Activated CD4-positive, alpha-beta T cell treated with anti-CD3 and anti-CD28 coated beads, Interleukin-2, amount 50 U/mL, for 24 hours (primary cell): Measurements from ENCODE around the gene CD37.

Experiments used
- DNase-seq, 2 donors: peaks; one replicate each; pipeline ENCODE4 v3.0.0-alpha.2; 2020; ENCODE audit warnings: low read depth in 1 of 2, low spot score in 1 of 2

Gene CD37

DNA sequence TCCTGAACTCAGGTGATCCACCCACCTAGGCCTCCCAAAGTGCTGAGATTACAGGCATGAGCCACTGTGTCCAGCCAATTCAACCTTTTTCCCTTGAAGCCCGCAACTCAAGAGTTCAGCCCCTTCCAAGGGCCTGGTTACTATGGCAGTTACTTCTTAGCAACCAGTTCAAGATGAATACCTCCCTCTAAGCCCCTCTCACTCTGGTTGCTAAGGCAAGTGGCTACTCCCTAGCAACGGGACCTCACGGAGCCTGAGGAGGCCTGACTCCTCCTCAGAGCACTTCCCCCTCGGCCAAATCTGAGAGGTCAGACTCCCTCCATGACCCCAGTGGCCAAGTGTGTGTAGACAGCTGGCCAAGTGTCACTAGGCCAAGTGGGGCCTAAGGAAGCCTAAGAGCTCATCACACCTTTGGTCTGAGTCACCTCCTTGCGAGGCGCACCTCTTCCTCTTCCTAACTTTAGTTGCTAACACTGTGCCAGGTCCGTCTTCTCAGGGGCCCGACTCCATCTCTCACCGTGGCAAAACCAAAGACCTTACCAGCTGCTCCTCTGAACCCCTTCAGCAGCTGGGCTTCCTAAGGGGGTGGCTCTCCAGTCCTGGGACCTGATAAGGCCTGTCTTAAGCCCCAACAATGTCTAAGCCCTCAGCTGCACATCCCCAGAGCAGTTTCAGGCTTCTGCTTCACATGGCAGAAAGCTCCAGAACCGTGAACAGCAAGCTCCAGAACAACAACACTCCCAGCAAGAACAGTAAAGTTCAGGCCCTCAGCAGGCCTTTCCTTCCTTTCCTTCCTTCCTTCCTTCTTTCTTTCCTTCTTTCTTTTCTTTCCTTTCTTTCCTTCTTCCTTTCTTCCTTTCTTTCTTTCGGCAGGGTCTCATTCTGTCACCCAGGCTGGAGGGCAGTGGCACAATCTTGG, 9.6 kb downstream of the CD37 start:
- no peak for DNase-seq

DNA sequence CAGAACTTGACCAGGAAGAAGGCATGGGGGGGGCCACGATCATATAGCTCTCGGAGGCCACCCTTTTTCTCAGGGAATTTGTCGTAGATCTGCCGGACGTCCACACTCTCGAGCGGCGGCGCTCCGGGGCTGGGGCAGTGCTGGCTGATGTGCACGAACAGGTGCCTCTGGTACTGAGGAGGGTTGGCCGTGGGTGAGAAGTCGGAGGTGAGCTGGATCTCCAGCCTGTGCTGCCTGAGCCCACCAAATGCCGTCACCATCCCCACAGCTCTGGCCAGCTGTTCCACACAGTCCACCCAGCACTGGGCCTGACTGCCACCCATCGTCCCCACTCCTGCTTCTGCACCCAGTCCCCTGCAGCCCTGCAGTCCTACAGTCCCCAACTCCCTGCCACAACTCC, 12.0 kb downstream of the CD37 start:
- no peak for DNase-seq

DNA sequence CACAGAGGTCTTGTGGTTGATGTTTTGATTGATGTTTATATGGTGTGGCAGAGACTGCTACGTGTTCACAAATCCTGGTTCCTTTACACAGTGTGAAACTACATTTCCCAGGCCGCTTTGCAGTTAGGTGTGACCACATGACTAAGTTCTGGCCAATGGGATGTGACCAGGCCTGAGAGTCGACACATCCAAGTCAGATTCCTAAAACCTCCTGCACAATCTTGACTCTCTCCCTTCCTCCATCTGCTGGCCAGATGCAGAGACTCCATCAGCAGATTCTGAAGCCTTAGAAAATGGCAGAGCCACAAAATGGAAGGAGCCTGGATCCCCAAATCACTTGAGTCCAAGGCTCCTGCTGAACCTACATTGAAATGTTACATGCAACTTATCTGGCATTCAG, 12.6 kb downstream of the CD37 start:
- no peak for DNase-seq

DNA sequence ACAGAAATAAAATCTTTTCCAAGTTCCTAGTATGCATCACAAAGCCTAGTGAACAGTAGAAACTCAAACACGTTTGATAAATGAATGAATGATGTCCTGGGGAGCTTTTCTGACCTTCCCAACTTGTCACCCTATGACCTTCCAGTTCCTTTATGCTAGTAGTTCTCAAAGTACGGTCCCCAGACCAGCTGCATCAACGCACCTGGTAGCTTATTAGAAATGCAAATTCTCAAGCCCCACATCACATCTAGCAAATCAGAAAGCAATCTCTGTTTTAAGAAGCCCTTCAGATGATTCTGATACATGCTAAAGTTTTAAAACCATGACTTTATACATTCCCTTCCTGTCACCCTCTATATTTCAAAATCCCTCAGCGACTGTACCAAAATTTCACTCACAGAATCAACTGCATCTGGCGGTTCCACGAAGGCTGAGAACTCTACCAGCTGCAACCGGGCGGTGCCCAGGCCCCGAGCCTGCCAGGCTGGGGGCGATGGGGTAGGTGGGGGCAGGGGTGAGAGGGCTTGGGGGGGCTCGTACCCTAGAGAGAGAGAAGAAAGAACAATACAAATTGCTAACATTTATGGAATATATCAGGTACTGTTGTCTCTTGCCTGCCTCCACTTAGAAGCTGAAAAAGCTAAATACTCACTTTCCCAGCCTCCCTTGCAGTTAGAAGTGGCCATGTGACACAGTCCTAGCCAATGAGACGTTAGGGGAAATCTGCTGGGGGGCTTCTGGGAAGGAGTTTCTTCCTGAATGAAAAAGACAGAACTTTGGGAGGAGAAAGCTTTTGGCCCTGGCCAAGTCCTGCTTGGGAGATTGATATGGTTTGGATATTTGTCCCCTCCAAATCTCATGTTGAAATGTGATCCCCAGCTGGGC, 13.3 kb downstream of the CD37 start:
- no peak for DNase-seq

DNA sequence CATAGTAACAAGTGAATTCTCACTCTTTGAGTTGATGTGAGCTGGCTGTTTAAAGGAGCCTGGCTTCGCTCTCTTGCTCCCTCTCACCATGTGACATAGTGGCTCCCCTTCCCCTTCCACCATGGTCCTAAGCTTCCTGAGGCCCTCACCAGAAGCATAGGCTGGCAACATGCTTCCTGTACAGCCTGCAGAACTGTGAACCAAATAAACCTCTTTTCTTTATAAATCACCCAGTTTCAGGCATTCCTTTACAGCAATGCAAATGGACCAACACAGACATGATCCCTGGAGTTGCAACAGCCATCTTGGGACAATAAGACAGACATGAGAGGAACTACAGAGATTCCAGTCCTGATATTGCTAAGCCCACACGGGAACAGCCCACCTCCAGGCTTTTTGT, 14.4 kb downstream of the CD37 start:
- DNase-seq: no peak

DNA sequence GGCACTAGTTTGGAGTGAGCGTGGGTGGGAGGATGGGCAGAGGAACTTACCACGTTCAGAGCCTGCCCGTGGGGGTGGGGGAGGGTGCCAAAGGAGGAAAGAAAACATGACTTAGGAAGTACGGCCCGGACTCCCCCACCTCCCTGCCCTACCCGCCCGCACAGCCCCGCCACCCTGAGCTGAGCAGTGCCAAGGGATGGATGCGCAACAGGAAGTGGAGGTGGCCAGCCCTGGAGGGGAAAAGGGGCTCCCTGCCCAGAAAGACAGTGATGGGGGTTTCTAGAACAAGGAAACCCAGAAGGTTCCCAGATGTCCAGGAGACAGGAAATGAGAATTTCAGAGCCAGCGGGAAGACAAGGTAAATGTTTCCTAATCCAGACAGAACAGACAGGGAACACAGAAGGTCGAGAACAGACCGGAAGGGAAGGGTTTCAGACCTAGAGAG, 20.7 kb downstream of the CD37 start:
- DNase-seq: no peak

DNA sequence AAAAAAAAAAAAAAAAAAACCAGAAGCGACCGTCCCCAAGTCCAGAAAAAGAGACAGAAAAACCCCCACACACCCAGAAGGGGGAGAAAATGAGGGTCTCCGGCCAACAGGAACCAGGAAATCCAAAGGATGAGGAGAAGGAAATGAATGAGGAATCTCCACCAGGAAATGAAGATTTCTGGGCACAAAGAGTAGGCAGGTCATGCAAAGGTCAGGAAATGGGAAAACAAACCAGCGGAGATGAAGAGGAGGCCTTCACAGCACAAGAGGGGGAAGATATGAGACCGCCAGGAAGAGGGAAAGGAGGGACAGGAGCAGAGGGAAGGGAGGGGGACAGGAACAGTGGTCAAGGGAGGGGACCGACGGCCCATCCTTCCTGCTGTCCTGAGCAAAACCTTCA, 21.2 kb downstream of the CD37 start:
- no peak for DNase-seq

DNA sequence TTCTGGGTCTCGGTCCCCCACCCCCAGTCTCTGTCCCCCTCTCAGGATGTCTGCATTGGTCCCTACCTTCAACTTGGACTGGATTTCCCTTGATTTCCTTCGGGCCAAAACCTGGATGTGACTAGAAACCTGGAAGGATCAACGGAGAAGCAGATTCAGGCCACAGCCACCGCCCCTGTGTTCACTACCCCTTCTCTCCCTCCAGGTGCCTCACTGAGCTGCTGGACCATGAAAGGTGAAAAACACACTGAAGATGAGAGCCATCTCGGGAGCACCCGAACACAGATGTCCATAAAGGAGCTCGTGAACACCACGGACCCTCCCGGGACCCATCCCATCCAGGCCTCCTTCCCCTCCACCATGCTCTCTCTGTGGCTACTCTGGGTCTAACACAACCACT, 22.0 kb downstream of the CD37 start:
- no peak for DNase-seq

DNA sequence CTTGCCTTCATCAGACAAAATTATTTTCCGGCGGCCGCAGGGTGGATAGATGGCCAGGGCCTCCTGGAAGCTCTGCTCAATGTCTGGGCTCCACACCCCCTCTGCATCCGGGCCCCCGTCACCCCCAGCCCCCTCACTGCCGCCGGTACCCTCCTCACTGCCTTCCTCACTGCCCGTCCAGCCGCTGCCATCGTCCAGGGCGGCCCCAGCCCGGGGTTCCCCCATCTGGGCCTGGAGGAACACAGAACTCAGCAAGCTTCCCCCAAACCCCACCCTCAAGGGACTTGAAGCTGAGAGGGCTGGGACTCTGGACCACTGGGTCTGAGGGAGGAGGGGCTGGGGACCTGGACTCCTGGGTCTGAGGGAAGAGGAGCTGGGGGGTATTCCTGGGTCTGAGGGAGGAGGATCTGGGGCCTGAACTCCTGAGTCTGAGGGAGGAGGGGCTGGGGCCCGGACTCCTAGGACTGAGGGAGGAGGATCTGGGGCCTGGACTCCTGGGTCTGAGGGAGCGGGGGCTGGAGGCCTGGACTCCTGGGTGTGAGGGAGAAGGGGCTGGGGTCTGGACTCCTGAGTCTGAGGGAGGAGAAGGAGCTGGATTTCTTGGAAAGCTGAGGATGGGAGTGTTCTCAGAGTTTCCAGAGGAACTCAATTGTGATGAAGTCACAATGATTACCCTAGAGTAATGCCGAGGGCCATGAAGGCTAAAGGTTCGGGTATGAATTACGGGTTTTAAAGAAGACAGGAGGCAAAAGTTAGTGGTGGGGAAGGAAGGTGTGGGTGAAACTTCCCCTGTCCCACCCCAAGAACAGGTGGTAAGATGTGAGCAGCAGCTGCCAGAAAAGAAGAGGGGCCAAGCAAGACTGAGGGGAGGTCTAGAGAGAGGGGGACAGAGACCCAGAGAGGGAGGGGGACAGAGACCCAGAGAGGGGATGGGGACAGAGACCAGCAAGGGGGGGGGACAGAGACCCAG, 24.9 kb downstream of the CD37 start:
- DNase-seq: no peak

DNA sequence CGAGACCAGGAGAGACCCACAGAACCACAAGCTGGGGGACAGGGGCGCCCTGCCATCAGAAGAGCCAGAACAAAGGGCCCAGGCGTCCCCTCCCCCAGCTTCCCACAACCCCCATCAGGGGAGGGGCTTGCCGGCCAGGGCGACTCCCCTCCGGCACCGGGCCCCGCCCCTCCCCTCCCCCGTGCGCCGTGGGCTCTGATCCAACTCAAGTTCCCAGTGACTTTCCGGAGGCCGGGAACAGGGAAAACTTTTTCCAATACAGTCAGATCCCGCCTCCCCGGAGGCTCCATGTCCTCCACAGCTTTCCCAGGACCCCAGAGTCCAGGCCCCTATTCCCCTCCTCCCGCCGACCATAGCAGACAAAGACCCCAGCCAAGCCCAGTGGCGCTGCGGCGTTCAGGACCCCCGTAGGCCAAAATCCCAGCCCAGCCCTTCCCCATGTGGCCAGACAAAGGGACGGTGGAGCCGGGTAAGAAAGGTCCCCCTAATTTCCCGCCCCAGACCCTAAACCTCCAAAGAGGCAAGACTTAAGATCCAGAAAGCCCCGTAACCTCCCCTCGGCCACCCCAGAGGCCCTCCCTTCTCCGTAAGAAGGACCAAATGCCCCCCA, 26.3 kb downstream of the CD37 start:
- no peak for DNase-seq

DNA sequence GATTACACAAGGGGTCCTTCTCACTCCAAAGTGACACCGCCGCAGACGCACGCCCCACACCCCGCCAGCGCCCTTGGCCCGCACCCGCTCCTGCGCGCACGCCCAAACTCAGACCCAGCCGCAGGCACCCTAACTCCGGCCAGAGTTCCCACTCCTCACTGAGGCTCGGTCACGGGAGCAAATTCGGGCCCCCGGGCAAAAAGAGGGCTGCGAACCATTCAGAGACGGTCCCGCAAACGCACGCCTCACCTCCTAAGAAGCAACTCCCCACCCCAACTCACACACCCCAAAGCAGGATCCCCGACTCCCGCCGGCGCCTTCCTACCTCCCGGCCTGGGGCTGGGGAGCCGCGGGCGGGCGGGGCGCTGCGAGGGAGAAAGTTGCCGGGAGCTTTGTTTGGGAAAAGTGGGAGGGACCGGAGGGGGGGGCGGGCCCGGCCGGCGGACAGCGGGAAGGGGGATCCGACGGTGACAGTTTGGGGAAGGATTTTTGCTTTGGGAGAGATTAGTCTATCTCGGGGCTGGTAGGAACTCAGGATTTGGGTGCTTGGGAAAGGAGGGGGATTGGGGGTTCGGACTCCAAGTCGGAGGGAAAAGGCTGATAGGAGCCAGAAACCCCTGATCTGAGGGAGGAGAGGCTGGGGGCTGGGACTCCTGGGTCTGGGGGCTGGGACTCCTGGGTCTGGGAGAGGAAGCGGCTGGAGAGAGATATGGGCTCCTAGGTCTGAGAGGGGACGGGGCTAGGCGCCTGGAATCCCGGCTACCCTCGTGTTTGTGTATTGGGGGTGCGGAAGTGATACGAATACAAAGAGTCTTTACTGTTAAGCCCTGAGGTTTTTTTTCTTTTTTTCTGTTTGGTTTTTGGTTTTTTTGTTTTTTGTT, 27.1 kb downstream of the CD37 start, which contains the start of gene TEAD2:
Gene TEAD2, minus strand, starts transcription at position 369 of the 881 bp plus-strand sequence. CDS start 2,341 bp downstream, outside the sequence.
- no peak for DNase-seq

DNA sequence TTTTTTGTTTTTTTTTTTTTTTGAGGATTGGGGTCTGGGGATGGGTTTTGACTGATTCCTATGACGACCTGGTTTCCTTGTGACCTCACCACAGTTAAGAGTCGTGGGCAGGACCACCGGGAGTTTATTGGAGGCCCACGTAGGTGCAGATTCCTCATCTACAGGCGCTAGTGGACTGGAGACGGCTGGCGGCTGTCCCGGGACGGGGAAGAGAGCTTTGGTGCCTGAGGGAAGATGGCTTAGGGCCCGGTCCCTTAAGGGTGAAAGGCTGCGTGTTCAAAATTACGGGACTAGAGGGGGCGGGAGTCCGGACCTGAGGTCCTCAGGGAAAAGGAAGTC, 27.7 kb downstream of the CD37 start:
- DNase-seq: no peak

DNA sequence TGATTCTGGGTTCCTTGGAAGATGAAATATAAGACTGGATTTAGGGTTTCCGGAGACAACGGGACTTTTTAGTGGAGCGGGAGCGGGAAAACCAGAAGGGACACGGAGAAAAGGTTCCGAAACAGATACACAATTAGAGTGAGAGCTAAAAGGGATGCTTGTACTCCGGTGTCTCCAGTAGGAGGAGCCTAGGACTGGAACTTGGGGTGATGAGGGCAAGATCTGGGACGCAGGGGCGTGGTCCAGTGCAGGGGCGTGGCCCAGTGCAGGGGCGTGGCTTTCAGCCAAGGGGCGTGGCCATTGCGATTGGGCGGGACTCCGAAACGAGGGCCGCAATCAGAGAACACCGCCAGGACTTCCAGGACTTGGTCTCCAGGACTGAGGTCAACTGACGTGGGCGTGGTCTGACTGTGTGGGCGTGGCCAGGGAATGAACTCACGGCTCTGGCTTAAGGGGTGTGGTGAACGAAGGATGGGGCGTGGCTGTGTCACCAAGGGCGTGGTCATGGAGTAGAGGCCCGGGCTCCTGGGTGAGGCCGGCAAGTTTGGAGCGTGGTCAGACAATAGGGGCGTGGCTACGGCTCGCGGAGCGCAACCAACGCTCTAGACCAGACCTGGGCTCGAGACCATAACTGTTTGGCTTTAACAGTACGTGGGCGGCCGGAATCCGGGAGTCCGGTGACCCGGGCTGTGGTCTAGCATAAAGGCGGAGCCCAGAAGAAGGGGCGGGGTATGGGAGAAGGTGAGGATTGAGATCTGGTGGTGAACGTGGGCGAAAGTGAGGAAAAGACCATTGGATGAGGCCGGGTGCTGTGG, 28.3 kb downstream of the CD37 start, which contains the start of gene DKKL1:
Gene DKKL1, plus strand, starts transcription at position 610 of the 815 bp plus-strand sequence. Its CDS starts 122 bp downstream, at position 732.
- DNase-seq: peak; percentile 39 to 45

DNA sequence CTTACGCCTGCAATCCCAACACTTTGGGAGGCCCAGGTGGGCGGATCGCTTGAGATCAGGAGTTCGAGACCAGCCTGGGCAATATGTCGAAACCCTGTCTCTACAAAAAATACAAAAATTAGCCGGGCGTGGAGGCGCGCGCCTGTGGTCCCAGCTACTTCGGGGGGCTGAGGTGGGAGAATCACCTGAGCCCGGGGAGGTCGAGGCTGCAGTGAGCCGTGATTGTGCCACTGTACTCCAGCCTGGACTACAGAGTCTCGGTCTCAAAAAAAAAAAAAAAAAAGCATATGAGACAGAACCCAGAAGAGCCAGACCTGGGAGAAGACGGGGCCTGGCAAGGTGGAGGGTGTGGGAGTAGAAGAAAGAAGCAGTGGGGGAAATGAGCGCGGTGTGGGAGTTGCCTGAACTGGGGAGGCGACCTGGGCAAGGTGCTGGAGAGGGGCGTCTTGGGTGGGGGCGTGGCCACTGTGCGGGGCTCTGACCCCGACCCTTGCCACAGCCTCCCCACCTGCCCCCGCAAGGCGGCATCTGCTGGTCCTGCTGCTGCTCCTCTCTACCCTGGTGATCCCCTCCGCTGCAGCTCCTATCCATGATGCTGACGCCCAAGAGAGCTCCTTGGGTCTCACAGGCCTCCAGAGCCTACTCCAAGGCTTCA, 29.0 kb downstream of the CD37 start:
- no peak for DNase-seq

DNA sequence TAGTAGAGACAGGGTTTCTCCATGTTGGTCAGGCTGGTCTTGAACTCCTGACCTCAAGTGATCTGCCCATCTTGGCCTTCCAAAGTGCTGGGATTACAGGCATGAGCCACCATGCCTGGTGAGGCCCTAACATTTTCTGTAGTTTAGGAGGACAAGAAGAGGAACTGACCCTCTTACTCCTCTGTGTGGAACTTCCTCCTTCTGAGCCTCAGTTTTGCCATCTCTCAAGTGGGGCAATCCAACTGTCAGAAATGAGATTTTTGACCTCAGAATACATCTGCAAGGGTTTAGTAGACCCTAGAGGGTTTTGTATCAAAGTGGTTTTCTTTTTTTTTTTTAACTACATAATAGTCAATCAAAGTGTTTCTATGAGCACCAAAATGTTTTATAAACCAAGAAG, 30.9 kb downstream of the CD37 start:
- DNase-seq: no peak

DNA sequence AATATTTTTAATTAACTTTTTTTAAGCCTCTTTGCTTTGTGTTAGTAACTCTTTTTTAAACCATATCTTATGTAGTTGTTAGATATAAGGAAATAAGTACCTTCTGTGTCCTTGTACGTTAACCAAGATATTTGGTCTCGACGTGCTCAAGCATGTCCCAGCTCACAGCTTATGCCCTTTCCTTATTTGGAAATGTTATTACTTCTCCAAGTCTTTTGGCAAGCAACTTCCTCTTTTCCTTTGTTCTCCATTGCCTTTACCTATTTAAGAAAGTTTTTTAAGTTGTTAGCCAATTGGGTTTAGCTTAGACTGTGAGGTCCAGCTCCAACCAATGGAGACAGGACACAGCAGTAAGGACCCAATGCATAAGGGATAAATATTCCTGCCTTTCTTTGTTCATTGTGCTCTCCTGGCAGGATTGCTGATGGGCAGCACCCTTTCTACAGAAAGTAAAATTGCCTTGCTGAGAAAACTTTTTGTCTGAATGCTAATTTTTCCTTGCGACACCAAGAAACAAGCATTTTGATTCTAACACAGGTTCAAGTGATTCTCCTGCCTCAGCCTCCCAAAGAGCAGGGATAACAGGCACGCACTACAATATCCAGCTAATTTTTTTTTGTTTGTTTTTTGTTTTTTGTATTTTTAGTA, 33.6 kb downstream of the CD37 start:
- no peak for DNase-seq

DNA sequence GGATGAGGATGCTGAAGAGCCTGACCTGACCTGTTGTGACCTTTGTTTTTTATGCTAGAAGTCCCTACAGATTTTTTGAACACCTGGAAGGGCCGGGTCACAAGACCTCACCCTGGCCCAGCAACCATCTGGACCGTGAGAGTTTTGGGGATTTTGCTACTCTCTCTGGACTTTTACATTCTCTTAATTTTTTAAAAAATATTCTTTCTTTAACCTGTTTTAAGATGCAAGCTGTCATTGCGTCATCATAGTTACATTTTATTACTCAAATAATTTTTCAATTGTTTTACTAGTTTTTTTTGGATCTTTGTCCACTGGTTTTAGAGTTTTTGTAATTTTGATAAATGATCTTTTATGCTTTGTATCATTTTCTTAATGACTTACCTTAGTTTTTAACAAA, 36.0 kb downstream of the CD37 start:
- no peak for DNase-seq
